Panc1 (cell line): ENCODE results near the gene IGF1R. TPM values are rescaled to one million over a fixed set of nuclear protein-coding genes. Genes with fewer than 3 reads are reported as not detected.

Experiments
- ATAC-seq: fragments of 200-7000 bp; cut with Tn5 transposase; 2 replicates; pipeline ENCODE4 v1.9.1; 2020; ENCODE audit warnings: mild to moderate bottlenecking, moderate library complexity
- BruUV-seq: library from RNA; stranded (reverse); fragments of 400-500 nt; replicated peaks from 2 replicates; lab custom pipeline; 2021; lab: Mats Ljungman, UMichigan
- CTCF ChIA-PET: fragments of 300-600 bp; sonication (Branson Sonifier 250); formaldehyde crosslinking; loops from one replicate; lab custom pipeline; 2022; ENCODE audit warnings: antibody characterized with exemption; lab: Charles Lee
- POLR2A ChIA-PET: fragments of 300-600 bp; sonication (Branson Sonifier 250); formaldehyde crosslinking; loops from one replicate; lab custom pipeline; 2022; ENCODE audit warnings: antibody characterized with exemption; lab: Charles Lee
- DNase-seq: peaks from one replicate; pipeline ENCODE4 v3.0.0-alpha.2; 2010; ENCODE audit warnings: low read depth, low spot score
- H3K27ac ChIP-seq: 2 replicates; pipeline ENCODE4 v1.5.1; 2011; ENCODE audit warnings: mild to moderate bottlenecking, low read length, inconsistent platforms
- H3K27me3 ChIP-seq: fragments of 200-500 bp; sonication (Bioruptor generic); 2 replicates; pipeline ENCODE4 v1.6.0; 2014; ENCODE audit warnings: low read length, inconsistent platforms; ENCODE audit not compliant: control insufficient read depth, insufficient read depth
- H3K36me3 ChIP-seq: fragments of 200-500 bp; sonication (Bioruptor generic); 2 replicates; pipeline ENCODE4 v1.5.1; 2014; ENCODE audit warnings: inconsistent platforms, mild to moderate bottlenecking, low read length, moderate library complexity; ENCODE audit not compliant: control insufficient read depth, insufficient read depth
- H3K4me1 ChIP-seq: 2 replicates; pipeline ENCODE4 v1.5.1; 2011; ENCODE audit warnings: inconsistent platforms, mild to moderate bottlenecking, low read length, moderate library complexity; ENCODE audit not compliant: control insufficient read depth, insufficient read depth
- H3K4me3 ChIP-seq, 2 experiments: 2 replicates each; pipeline ENCODE4 v1.5.1; 2011 to 2012; ENCODE audit warnings: low read depth in 2 of 2, low read length in 2 of 2, mild to moderate bottlenecking in 2 of 2, inconsistent platforms in 1 of 2, moderate library complexity in 1 of 2
- H3K9me3 ChIP-seq: fragments of 200-500 bp; sonication (Bioruptor generic); 2 replicates; pipeline ENCODE4 v1.5.1; 2014; ENCODE audit warnings: low read depth, mild to moderate bottlenecking, inconsistent platforms, low read length, moderate library complexity; ENCODE audit not compliant: control insufficient read depth, insufficient read depth
- POLR2AphosphoS5 ChIP-seq: IDR thresholded peaks from 2 replicates; pipeline ENCODE4 v1.6.1; 2012; ENCODE audit warnings: mild to moderate bottlenecking, low read depth, low read length, moderate library complexity
- SIN3A ChIP-seq: IDR thresholded peaks from 2 replicates; pipeline ENCODE4 v1.6.1; 2012; ENCODE audit warnings: low read depth, mild to moderate bottlenecking, low read length, moderate library complexity, borderline replicate concordance; ENCODE audit not compliant: insufficient read depth
- TCF7L2 ChIP-seq: IDR thresholded peaks from 2 replicates; pipeline ENCODE4 v1.6.1; 2011; ENCODE audit warnings: mild to moderate bottlenecking, low read depth, low read length, inconsistent platforms
- in situ Hi-C: cut with HindIII; loops from 2 replicates; pipeline ENCODE4 v1.10.0; 2016; ENCODE audit warnings: low sequenced_read_pairs, low pct_unique_long_range_greater_than_20kb
- intact Hi-C: fragments of 100-400 bp; cut with micrococcal nuclease; formaldehyde crosslinking; loops from one replicate; pipeline ENCODE4 v1.10.0; 2022; ENCODE audit not compliant: unreplicated experiment
- total RNA-seq: library from RNA; stranded (reverse); gene quantifications from one replicate; pipeline ENCODE4 v1.2.1, GENCODE V29; 2021; ENCODE audit not compliant: unreplicated experiment
- TF ChIP-seq, protein P1 (sequence below), 2 experiments: IDR thresholded peaks; 2 replicates each; pipeline ENCODE4 v1.6.1; 2011 to 2012; ENCODE audit warnings: low read depth in 2 of 2, control low read depth in 1 of 2, low read length in 1 of 2, mild to moderate bottlenecking in 1 of 2, moderate library complexity in 1 of 2; ENCODE audit not compliant: insufficient read depth in 1 of 2
- TF ChIP-seq, protein P2 (sequence below): fragments of 450-650 bp; IDR thresholded peaks from 2 replicates; pipeline ENCODE4 v1.5.1; 2017; ENCODE audit warnings: mild to moderate bottlenecking

IGF1R gene
- total RNA-seq, 1 experiment from 2014 or later = 77.1 TPM

DNA sequence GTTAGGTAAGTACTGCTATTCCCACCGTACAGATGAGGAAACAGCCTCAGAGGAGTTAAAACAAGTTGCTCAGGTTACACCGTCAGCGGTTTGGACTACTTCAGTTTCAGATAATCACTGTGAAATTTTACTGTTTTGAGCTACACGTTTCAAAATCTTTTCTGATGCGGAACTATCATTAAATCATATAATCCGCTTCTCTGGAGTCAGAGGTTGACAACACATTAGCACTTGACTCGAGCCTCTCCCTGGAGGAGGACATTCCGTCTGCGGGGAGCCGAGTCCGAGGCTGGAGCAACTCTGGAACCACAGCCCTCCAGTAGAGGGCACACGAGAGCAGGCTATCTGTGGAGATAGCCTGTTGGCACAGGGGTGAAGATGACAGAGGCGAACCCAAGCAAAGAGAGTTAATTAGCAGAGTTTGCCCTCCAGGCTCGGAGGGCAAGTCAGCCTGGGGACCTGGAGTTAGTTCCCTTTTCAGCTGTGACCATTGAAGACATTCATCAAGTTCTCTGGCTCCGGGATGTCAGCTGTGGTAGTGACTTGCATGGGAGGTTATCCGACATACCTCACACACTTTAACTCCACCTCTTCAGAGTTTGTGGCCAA lies 131.2 kb downstream of the IGF1R start:
- TF ChIP-seq, protein P1, sequence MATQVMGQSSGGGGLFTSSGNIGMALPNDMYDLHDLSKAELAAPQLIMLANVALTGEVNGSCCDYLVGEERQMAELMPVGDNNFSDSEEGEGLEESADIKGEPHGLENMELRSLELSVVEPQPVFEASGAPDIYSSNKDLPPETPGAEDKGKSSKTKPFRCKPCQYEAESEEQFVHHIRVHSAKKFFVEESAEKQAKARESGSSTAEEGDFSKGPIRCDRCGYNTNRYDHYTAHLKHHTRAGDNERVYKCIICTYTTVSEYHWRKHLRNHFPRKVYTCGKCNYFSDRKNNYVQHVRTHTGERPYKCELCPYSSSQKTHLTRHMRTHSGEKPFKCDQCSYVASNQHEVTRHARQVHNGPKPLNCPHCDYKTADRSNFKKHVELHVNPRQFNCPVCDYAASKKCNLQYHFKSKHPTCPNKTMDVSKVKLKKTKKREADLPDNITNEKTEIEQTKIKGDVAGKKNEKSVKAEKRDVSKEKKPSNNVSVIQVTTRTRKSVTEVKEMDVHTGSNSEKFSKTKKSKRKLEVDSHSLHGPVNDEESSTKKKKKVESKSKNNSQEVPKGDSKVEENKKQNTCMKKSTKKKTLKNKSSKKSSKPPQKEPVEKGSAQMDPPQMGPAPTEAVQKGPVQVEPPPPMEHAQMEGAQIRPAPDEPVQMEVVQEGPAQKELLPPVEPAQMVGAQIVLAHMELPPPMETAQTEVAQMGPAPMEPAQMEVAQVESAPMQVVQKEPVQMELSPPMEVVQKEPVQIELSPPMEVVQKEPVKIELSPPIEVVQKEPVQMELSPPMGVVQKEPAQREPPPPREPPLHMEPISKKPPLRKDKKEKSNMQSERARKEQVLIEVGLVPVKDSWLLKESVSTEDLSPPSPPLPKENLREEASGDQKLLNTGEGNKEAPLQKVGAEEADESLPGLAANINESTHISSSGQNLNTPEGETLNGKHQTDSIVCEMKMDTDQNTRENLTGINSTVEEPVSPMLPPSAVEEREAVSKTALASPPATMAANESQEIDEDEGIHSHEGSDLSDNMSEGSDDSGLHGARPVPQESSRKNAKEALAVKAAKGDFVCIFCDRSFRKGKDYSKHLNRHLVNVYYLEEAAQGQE (IDR thresholded peaks at IDR 0.05; ENCODE audit: insufficient read depth in 1 of 2, low read depth in 2 of 2, low read length in 1 of 2) = no peak
- TF ChIP-seq SIN3A (no peak), POLR2AphosphoS5 (no peak), TCF7L2 (no peak)
- TF ChIP-seq, protein P2, sequence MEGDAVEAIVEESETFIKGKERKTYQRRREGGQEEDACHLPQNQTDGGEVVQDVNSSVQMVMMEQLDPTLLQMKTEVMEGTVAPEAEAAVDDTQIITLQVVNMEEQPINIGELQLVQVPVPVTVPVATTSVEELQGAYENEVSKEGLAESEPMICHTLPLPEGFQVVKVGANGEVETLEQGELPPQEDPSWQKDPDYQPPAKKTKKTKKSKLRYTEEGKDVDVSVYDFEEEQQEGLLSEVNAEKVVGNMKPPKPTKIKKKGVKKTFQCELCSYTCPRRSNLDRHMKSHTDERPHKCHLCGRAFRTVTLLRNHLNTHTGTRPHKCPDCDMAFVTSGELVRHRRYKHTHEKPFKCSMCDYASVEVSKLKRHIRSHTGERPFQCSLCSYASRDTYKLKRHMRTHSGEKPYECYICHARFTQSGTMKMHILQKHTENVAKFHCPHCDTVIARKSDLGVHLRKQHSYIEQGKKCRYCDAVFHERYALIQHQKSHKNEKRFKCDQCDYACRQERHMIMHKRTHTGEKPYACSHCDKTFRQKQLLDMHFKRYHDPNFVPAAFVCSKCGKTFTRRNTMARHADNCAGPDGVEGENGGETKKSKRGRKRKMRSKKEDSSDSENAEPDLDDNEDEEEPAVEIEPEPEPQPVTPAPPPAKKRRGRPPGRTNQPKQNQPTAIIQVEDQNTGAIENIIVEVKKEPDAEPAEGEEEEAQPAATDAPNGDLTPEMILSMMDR = peak; percentile 97
- ATAC-seq = peak; percentile 98
- peaks cover 60% of the 10 kb centered on the region for H3K4me1 ChIP-seq
- no peaks in the 10 kb centered on the region for H3K27me3 ChIP-seq
- intact Hi-C loops (loop anchor here (10.0 kb wide), 3 partner anchors 125 to 335 kb away; no protein-coding TSS in a partner anchor), in situ Hi-C loops (no loop called here)
- H3K27ac ChIP-seq = peak overlapping the region; percentile 85
- H3K4me3 ChIP-seq = peak overlapping the region; percentile 6 to 38; a peak in 2 of 4 replicates
- BruUV-seq = no TSS peak
- DNase-seq = peak; percentile 80
- H3K9me3 ChIP-seq = no peaks in the 10 kb centered on the region
- no peaks in the 10 kb centered on the region for H3K36me3 ChIP-seq
- ChIA-PET CTCF (interaction anchor here (0.6 to 1.9 kb wide), 4 partner anchors 26 to 216 kb away, joined by 3 to 10 read pairs (median 4); no protein-coding TSS in a partner anchor), POLR2A (interaction anchor here (0.6 kb wide), 2 partner anchors 285 to 546 kb away, joined by 3 to 13 read pairs; no protein-coding TSS in a partner anchor)

DNA sequence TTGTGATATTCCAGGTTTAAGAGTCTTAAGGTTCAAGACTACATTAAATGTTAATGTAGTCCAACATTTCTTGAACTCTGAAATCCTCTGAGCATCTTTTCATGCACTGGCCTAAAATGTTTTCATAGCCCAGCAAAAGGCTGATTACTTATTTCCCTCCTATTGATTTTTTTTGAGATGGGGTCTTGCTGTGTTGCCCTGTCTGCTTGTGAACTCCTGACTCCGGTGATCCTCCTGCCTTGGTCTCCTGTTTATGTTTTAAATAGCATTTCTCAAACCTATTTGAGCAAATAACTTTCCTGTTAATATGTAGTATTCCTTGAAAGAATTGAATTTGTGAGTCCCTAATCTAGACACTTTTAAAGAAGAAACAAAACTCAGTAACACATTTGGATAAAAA lies 133.5 kb downstream of the IGF1R start:
- H3K27ac ChIP-seq = peak overlapping the region; percentile 2; the same call in 1 of the 2 replicates
- intact Hi-C loops = no loop called here
- no TSS peak for BruUV-seq
- ChIA-PET CTCF (interaction anchor here (0.8 kb wide), 1 partner anchor 15 kb away, joined by 4 read pairs; no protein-coding TSS in a partner anchor), POLR2A (interaction anchor here (0.6 kb wide), 1 partner anchor 54 kb away, joined by 3 read pairs; no protein-coding TSS in a partner anchor)
- no peaks in the 10 kb centered on the region for H3K9me3 ChIP-seq
- H3K27me3 ChIP-seq = no peaks in the 10 kb centered on the region
- TF ChIP-seq SIN3A = no peak
- ATAC-seq (no peak), DNase-seq (no peak)
- H3K36me3 ChIP-seq = no peaks in the 10 kb centered on the region
- in situ Hi-C loops = no loop called here
- H3K4me1 ChIP-seq = peaks cover 52% of the 10 kb centered on the region
- no peak overlapping the region for H3K4me3 ChIP-seq

DNA sequence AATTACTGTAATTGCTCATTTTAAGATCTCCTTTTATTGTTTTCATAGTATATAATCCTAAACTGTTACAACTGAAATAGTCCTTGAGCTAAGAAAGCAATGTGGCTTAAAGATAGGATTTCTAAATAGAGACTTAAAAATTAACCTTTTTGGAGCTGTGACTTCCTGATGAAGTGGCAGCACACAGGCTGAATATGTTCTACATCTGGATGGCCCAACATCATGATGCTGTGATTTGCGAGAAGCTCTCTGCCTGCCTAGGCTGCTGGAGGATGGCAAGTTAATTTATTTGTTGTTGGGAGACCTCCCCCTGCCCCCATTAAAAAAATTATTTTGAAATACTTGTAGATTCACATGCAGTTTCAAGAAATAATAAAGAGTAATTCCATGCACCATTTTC lies 134.5 kb downstream of the IGF1R start:
- no peaks in the 10 kb centered on the region for H3K9me3 ChIP-seq
- no peak overlapping the region for H3K4me3 ChIP-seq
- intact Hi-C loops = no loop called here
- ATAC-seq (no peak), DNase-seq (no peak)
- no peaks in the 10 kb centered on the region for H3K36me3 ChIP-seq
- TF ChIP-seq POLR2AphosphoS5 (no peak), SIN3A (no peak), TCF7L2 (no peak)
- TF ChIP-seq, protein P2 = no peak
- TF ChIP-seq, protein P1 (IDR thresholded peaks at IDR 0.05; ENCODE audit: insufficient read depth in 1 of 2, low read depth in 2 of 2, low read length in 1 of 2) = no peak
- no peaks in the 10 kb centered on the region for H3K27me3 ChIP-seq
- ChIA-PET POLR2A (no interaction called here), CTCF (interaction anchor here (0.7 to 1.0 kb wide), 2 partner anchors 68 to 247 kb away, joined by 3 read pairs; no protein-coding TSS in a partner anchor)
- no TSS peak for BruUV-seq
- in situ Hi-C loops = no loop called here
- peak overlapping the region; percentile 30; the same call in 1 of the 2 replicates for H3K27ac ChIP-seq
- peaks cover 53% of the 10 kb centered on the region for H3K4me1 ChIP-seq
